ENCODE results near the gene SAT1.

Gene SAT1

GRCh38 chrX:23776363-23776762 is 6.6 kb upstream of the SAT1 start:
- DNase-seq (ENCODE audit: low read depth): no peak

- DNase-seq (ENCODE audit: low read depth): peak; percentile 88
Observed at GRCh38 chrX:23779025-23779424, 3.9 kb upstream of the SAT1 start.

GRCh38 chrX:23782455-23782854 is 518 bp upstream of the SAT1 start:
- peak; percentile 57 for DNase-seq (ENCODE audit: low read depth)

- DNase-seq (ENCODE audit: low read depth): no peak
Observed at GRCh38 chrX:23783589-23784469, 856 bp downstream of the SAT1 start.

- peak; percentile 85 for DNase-seq (ENCODE audit: low read depth)
Observed at GRCh38 chrX:23784470-23785331, 1.7 kb downstream of the SAT1 start.

GRCh38 chrX:23785580-23785979 is 2.6 kb downstream of the SAT1 start:
- no peak for DNase-seq (ENCODE audit: low read depth)

- DNase-seq (ENCODE audit: low read depth): no peak
Observed at GRCh38 chrX:23786268-23786815, 3.4 kb downstream of the SAT1 start.

- DNase-seq (ENCODE audit: low read depth): no peak
Observed at GRCh38 chrX:23787745-23788118, 4.8 kb downstream of the SAT1 start.

- DNase-seq (ENCODE audit: low read depth): no peak
Observed at GRCh38 chrX:23788521-23788920, 5.5 kb downstream of the SAT1 start.

- no peak for DNase-seq (ENCODE audit: low read depth)
Observed at GRCh38 chrX:23788946-23789345, 6.0 kb downstream of the SAT1 start.

- no peak for DNase-seq (ENCODE audit: low read depth)
Observed at GRCh38 chrX:23789386-23790154, 6.6 kb downstream of the SAT1 start.

GRCh38 chrX:23790155-23790497 is 7.2 kb downstream of the SAT1 start:
- no peak for DNase-seq (ENCODE audit: low read depth)

GRCh38 chrX:23792861-23793553 is 10.0 kb downstream of the SAT1 start:
- DNase-seq (ENCODE audit: low read depth): no peak

- no peak for DNase-seq (ENCODE audit: low read depth)
Observed at GRCh38 chrX:23795221-23795620, 12.2 kb downstream of the SAT1 start.

GRCh38 chrX:23797371-23798128 is 14.6 kb downstream of the SAT1 start:
- DNase-seq (ENCODE audit: low read depth): no peak

- no peak for DNase-seq (ENCODE audit: low read depth)
Observed at GRCh38 chrX:23799469-23800065, 16.6 kb downstream of the SAT1 start.

- no peak for DNase-seq (ENCODE audit: low read depth)
Observed at GRCh38 chrX:23802431-23802830, 19.5 kb downstream of the SAT1 start.

GRCh38 chrX:23803931-23804381 is 21.0 kb downstream of the SAT1 start:
- peak; percentile 65 for DNase-seq (ENCODE audit: low read depth)

GRCh38 chrX:23804578-23804977 is 21.6 kb downstream of the SAT1 start:
- no peak for DNase-seq (ENCODE audit: low read depth)

GRCh38 chrX:23805389-23805788 is 22.4 kb downstream of the SAT1 start:
- DNase-seq (ENCODE audit: low read depth): no peak
